IMR-90 (cell line): ENCODE data around the gene PRR14L. TPM values are rescaled to one million over a fixed set of nuclear protein-coding genes. Genes with fewer than 3 reads are reported as not detected.

Experiments
- ATAC-seq: fragments of 200-7000 bp; cut with Tn5 transposase; 2 replicates; pipeline ENCODE4 v1.9.1; 2020; ENCODE audit warnings: low read depth, mild to moderate bottlenecking, moderate library complexity
- BruUV-seq: library from RNA; stranded (reverse); fragments of 400-500 nt; replicated peaks from 2 replicates; lab custom pipeline; 2021; lab: Mats Ljungman, UMichigan
- CTCF ChIA-PET: fragments of 300-600 bp; formaldehyde crosslinking; extraction: SDS; loops from one replicate; lab custom pipeline; 2021; ENCODE audit warnings: antibody characterized with exemption; lab: Yijun Ruan, JAX
- POLR2A ChIA-PET: fragments of 300-600 bp; sonication (Branson Sonifier 250); formaldehyde crosslinking; loops from one replicate; lab custom pipeline; 2022; ENCODE audit warnings: antibody characterized with exemption; ENCODE audit not compliant: unreplicated experiment; lab: Charles Lee
- DNase-seq: peaks from one replicate; pipeline ENCODE4 v3.0.0; 2013
- H2AFZ ChIP-seq: replicated peaks from 2 replicates; pipeline ENCODE3; 2013; ENCODE audit warnings: low read length, mild to moderate bottlenecking; ENCODE audit not compliant: poor library complexity
- H2AK5ac ChIP-seq: 2 replicates; pipeline ENCODE4 v1.6.1; 2013; ENCODE audit warnings: low read depth, low read length, inconsistent platforms
- H2AK9ac ChIP-seq: replicated peaks from 2 replicates; pipeline ENCODE3; 2013; ENCODE audit warnings: mild to moderate bottlenecking, low read depth, low read length, moderate library complexity; ENCODE audit not compliant: poor library complexity
- H2BK120ac ChIP-seq: 2 replicates; pipeline ENCODE4 v1.6.1; 2013; ENCODE audit warnings: low read depth, low read length, inconsistent platforms
- H2BK15ac ChIP-seq: 3 replicates; pipeline ENCODE4 v1.6.1; 2013; ENCODE audit warnings: low read depth, low read length, inconsistent platforms
- H2BK20ac ChIP-seq: 2 replicates; pipeline ENCODE4 v1.6.1; 2013; ENCODE audit warnings: low read depth, mild to moderate bottlenecking, inconsistent platforms, low read length, moderate library complexity
- H2BK5ac ChIP-seq: 2 replicates; pipeline ENCODE4 v1.6.1; 2013; ENCODE audit warnings: mild to moderate bottlenecking, low read depth, low read length, inconsistent platforms; ENCODE audit not compliant: poor library complexity, severe bottlenecking
- H3K14ac ChIP-seq: replicated peaks from 2 replicates; pipeline ENCODE4 v1.6.1; 2013; ENCODE audit warnings: low read depth, low read length, inconsistent platforms
- H3K18ac ChIP-seq: 2 replicates; pipeline ENCODE4 v1.6.1; 2013; ENCODE audit warnings: low read depth, low read length, control low read depth
- H3K23ac ChIP-seq: 2 replicates; pipeline ENCODE4 v1.6.1; 2013; ENCODE audit warnings: low read depth, low read length, inconsistent platforms
- H3K27ac ChIP-seq: 2 replicates; pipeline ENCODE4 v1.5.1; 2013; ENCODE audit warnings: mild to moderate bottlenecking, control low read depth, low read length; ENCODE audit not compliant: insufficient read depth
- H3K27me3 ChIP-seq: 2 replicates; pipeline ENCODE4 v1.6.1; 2013; ENCODE audit warnings: low read length; ENCODE audit not compliant: control insufficient read depth, insufficient read depth
- H3K36me3 ChIP-seq: 2 replicates; pipeline ENCODE4 v1.6.1; 2013; ENCODE audit warnings: low read length, mixed read lengths; ENCODE audit not compliant: control insufficient read depth, insufficient read depth
- H3K4ac ChIP-seq: 2 replicates; pipeline ENCODE4 v1.6.1; 2013; ENCODE audit warnings: low read depth, low read length, inconsistent platforms
- H3K4me1 ChIP-seq: 2 replicates; pipeline ENCODE4 v1.6.1; 2013; ENCODE audit warnings: low read length, mixed read lengths; ENCODE audit not compliant: control insufficient read depth, insufficient read depth
- H3K4me2 ChIP-seq: 2 replicates; pipeline ENCODE4 v1.6.1; 2013; ENCODE audit warnings: low read depth, mild to moderate bottlenecking, control low read depth, low read length, moderate library complexity
- H3K4me3 ChIP-seq: 2 replicates; pipeline ENCODE4 v1.5.1; 2013; ENCODE audit warnings: low read depth, mild to moderate bottlenecking, control low read depth, low read length, moderate library complexity; ENCODE audit not compliant: insufficient read depth
- H3K56ac ChIP-seq: 2 replicates; pipeline ENCODE4 v1.6.1; 2013; ENCODE audit warnings: low read length, inconsistent platforms; ENCODE audit not compliant: insufficient read depth; ENCODE audit errors: extremely low read depth
- H3K79me1 ChIP-seq, 2 experiments: 2 replicates each; pipeline ENCODE4 v1.6.1; 2013; ENCODE audit warnings: low read length in 2 of 2, inconsistent platforms in 1 of 2, low read depth in 1 of 2
- H3K9ac ChIP-seq: 2 replicates; pipeline ENCODE4 v1.6.1; 2013; ENCODE audit warnings: low read depth, low read length, control low read depth
- H3K9me1 ChIP-seq: 2 replicates; pipeline ENCODE4 v1.6.1; 2013; ENCODE audit warnings: low read length, inconsistent platforms; ENCODE audit not compliant: insufficient read depth
- H3K9me3 ChIP-seq: 2 replicates; pipeline ENCODE4 v1.6.1; 2013; ENCODE audit warnings: low read length; ENCODE audit not compliant: control insufficient read depth, insufficient read depth
- H4K20me1 ChIP-seq: 2 replicates; pipeline ENCODE4 v1.6.1; 2013; ENCODE audit warnings: low read length, inconsistent platforms; ENCODE audit not compliant: insufficient read depth
- H4K5ac ChIP-seq: 2 replicates; pipeline ENCODE4 v1.6.1; 2013; ENCODE audit warnings: mild to moderate bottlenecking, low read depth, low read length, control low read depth
- H4K8ac ChIP-seq, 2 experiments: 2 replicates each; pipeline ENCODE4 v1.6.1; 2013; ENCODE audit warnings: low read depth in 2 of 2, low read length in 2 of 2, control low read depth in 1 of 2, inconsistent platforms in 1 of 2
- H4K91ac ChIP-seq: 2 replicates; pipeline ENCODE4 v1.6.1; 2013; ENCODE audit warnings: low read depth, low read length, inconsistent platforms; ENCODE audit not compliant: insufficient read depth
- BHLHE40 ChIP-seq: fragments of 150-350 bp; IDR thresholded peaks from 2 replicates; pipeline ENCODE4 v1.6.1; 2016; ENCODE audit warnings: mild to moderate bottlenecking, low read depth, low read length
- CEBPB ChIP-seq: IDR thresholded peaks from 2 replicates; pipeline ENCODE4 v1.6.1; 2012; ENCODE audit warnings: low read depth, low read length, improper control_type of control experiment
- CHD1 ChIP-seq: IDR thresholded peaks from 2 replicates; pipeline ENCODE4 v1.6.1; 2012; ENCODE audit warnings: low read depth, low read length, improper control_type of control experiment
- CTCF ChIP-seq: conservative IDR thresholded peaks from 2 replicates; pipeline ENCODE4 v1.5.1; 2012; ENCODE audit warnings: mild to moderate bottlenecking, low read depth, low read length, improper control_type of control experiment
- FOS ChIP-seq: fragments of 150-350 bp; IDR thresholded peaks from 2 replicates; pipeline ENCODE4 v1.6.1; 2016; ENCODE audit warnings: low read depth, low read length
- MAFK ChIP-seq: IDR thresholded peaks from 2 replicates; pipeline ENCODE4 v1.6.1; 2012; ENCODE audit warnings: low read depth, low read length, improper control_type of control experiment
- MAZ ChIP-seq: IDR thresholded peaks from 2 replicates; pipeline ENCODE4 v1.6.1; 2012; ENCODE audit warnings: low read depth, mild to moderate bottlenecking, low read length, improper control_type of control experiment, moderate library complexity, borderline replicate concordance
- MXI1 ChIP-seq: IDR thresholded peaks from 2 replicates; pipeline ENCODE4 v1.6.1; 2012; ENCODE audit warnings: low read depth, mild to moderate bottlenecking, low read length, moderate library complexity, borderline replicate concordance
- NFE2L2 ChIP-seq: fragments of 150-350 bp; IDR thresholded peaks from 2 replicates; pipeline ENCODE4 v1.6.1; 2016; ENCODE audit warnings: low read depth, mild to moderate bottlenecking, low read length
- POLR2A ChIP-seq: IDR thresholded peaks from 2 replicates; pipeline ENCODE4 v1.6.1; 2012; ENCODE audit warnings: mild to moderate bottlenecking, low read depth, low read length
- RAD21 ChIP-seq: IDR thresholded peaks from 2 replicates; pipeline ENCODE4 v1.6.1; 2012; ENCODE audit warnings: low read length, improper control_type of control experiment
- RCOR1 ChIP-seq: IDR thresholded peaks from 2 replicates; pipeline ENCODE4 v1.6.1; 2012; ENCODE audit warnings: mild to moderate bottlenecking, low read length, improper control_type of control experiment; ENCODE audit not compliant: insufficient replicate concordance
- RFX5 ChIP-seq: IDR thresholded peaks from 2 replicates; pipeline ENCODE4 v1.8.0; 2012; ENCODE audit warnings: low read depth, mild to moderate bottlenecking, low read length, moderate library complexity
- SMC3 ChIP-seq: fragments of 150-350 bp; IDR thresholded peaks from 2 replicates; pipeline ENCODE4 v1.6.1; 2016; ENCODE audit warnings: low read depth, mild to moderate bottlenecking, antibody characterized with exemption, low read length, moderate library complexity
- USF2 ChIP-seq: fragments of 150-350 bp; IDR thresholded peaks from 2 replicates; pipeline ENCODE4 v1.6.1; 2017; ENCODE audit warnings: mild to moderate bottlenecking, antibody characterized with exemption, low read length, low read depth
- WGBS, 2 experiments: methylation state at CpG; one replicate each; pipeline versions ENCODE4 v1.1.5 to v1.1.7; 2013; ENCODE audit warnings: missing lambda C conversion rate in 2 of 2; ENCODE audit not compliant: insufficient read length in 1 of 2; ENCODE audit errors: extremely low coverage in 2 of 2; 5-methylcytosine and 5-hydroxymethylcytosine counted together
- dilution Hi-C: fragments of 300-500 bp; cut with HindIII; formaldehyde crosslinking; loops from one replicate; pipeline ENCODE4 v1.14.3; 2018; ENCODE audit warnings: low sequenced_read_pairs; ENCODE audit not compliant: unreplicated experiment
- in situ Hi-C: fragments of 300-500 bp; cut with MboI; formaldehyde crosslinking; loops from 3 replicates; pipeline ENCODE4 v1.14.3; 2019; ENCODE audit warnings: low sequenced_read_pairs, inconsistent platforms, mixed read lengths
- intact Hi-C: fragments of 100-400 bp; cut with micrococcal nuclease; formaldehyde crosslinking; loops from 2 replicates; pipeline ENCODE4 v1.10.0; 2022
- polyA plus RNA-seq, 3 experiments: library from polyadenylated mRNA; depleted of rRNA; stranded (reverse); fragments of >200 nt; gene quantifications; 2 replicates each; pipeline ENCODE4 v1.2.3, GENCODE V29; 2012; ENCODE audit warnings: low replicate concordance in 1 of 3
- total RNA-seq: library from RNA; depleted of rRNA; stranded (reverse); fragments of >200 nt; gene quantifications from 2 replicates; pipeline ENCODE4 v1.2.3, GENCODE V29; 2012
- TF ChIP-seq, protein P1 (sequence below): fragments of 150-350 bp; IDR thresholded peaks from 2 replicates; pipeline ENCODE4 v1.6.1; 2016; ENCODE audit warnings: low read depth, mild to moderate bottlenecking, low read length, moderate library complexity, borderline replicate concordance

PRR14L gene
- total and polyA plus RNA-seq, 2 of the 4 experiments (the other 2 are of a cell fraction): 9.0 to 19.7 TPM

GRCh38 chr22:31715147-31715778 is 34.7 kb downstream of the PRR14L start:
- DNase-seq (no peak), ATAC-seq (no peak)
- Histone ChIP-seq H4K91ac (no peak overlapping the region), H3K4ac (no peak overlapping the region), H3K4me2 (no peak overlapping the region), H2AK9ac (no peak overlapping the region), H4K8ac (no peak overlapping the region), H3K27me3 (no peaks in the 10 kb centered on the region), H2AFZ (no peak overlapping the region), H4K20me1 (no peaks in the 10 kb centered on the region), H3K79me1 (peaks cover 19 to 40% of the 10 kb centered on the region in 2 experiments), H3K14ac (no peak overlapping the region), H2BK15ac (no peak overlapping the region), H3K36me3 (peaks cover 42% of the 10 kb centered on the region), H2AK5ac (no peak overlapping the region), H2BK120ac (no peak overlapping the region), H3K23ac (no peak overlapping the region), H3K9me1 (0 out of 2 replicates have a peak, but pooled peaks cover 8% of the 10 kb centered on the region), H2BK20ac (no peak overlapping the region), H3K27ac (no peak overlapping the region), H3K9me3 (no peaks in the 10 kb centered on the region), H3K4me3 (no peak overlapping the region), H3K56ac (no peak overlapping the region), H4K5ac (no peak overlapping the region), H2BK5ac (no peak overlapping the region), H3K9ac (no peak overlapping the region), H3K18ac (no peak overlapping the region), H3K4me1 (no peaks in the 10 kb centered on the region)
- ChIA-PET POLR2A (no interaction called here), CTCF (no interaction called here)
- dilution Hi-C loops (no loop called here), intact Hi-C loops (no loop called here), in situ Hi-C loops (no loop called here)
- WGBS, 2 experiments: 33% methylated on average over 4 of the region's 5 CpGs; no CpG with 5 or more reads in 1 of the 2 experiments
- no TSS peak for BruUV-seq
- TF ChIP-seq CTCF (no peak), RCOR1 (no peak), FOS (no peak), SMC3 (no peak), RFX5 (no peak), POLR2A (no peak), MAFK (no peak), MXI1 (no peak), MAZ (no peak), CHD1 (no peak), BHLHE40 (no peak), NFE2L2 (no peak), CEBPB (no peak), RAD21 (no peak), USF2 (no peak)
- TF ChIP-seq, protein P1, sequence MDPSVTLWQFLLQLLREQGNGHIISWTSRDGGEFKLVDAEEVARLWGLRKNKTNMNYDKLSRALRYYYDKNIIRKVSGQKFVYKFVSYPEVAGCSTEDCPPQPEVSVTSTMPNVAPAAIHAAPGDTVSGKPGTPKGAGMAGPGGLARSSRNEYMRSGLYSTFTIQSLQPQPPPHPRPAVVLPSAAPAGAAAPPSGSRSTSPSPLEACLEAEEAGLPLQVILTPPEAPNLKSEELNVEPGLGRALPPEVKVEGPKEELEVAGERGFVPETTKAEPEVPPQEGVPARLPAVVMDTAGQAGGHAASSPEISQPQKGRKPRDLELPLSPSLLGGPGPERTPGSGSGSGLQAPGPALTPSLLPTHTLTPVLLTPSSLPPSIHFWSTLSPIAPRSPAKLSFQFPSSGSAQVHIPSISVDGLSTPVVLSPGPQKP: no peak
